Central memory CD8-positive, alpha-beta T cell (primary cell): Measurements from ENCODE around the gene INSC.

Experiments
- ATAC-seq: fragments of 150-1000 bp; cut with Tn5 transposase; replicated peaks from 2 replicates; pipeline ENCODE4 v1.10.0; 2022; ENCODE audit warnings: mild to moderate bottlenecking, moderate FRiP score, moderate number of reproducible peaks; ENCODE audit not compliant: poor library complexity, severe bottlenecking; ENCODE audit errors: extremely low read depth
- DNase-seq, 2 donors: peaks; one replicate each; pipeline ENCODE4 v3.0.0; 2021; ENCODE audit warnings: low spot score in 2 of 2
- H3K27ac Mint-ChIP-seq: one replicate; pipeline ENCODE4 v1.8.0; 2022; ENCODE audit warnings: low read depth, mild to moderate bottlenecking, moderate library complexity, mixed read lengths
- H3K27me3 Mint-ChIP-seq: one replicate; pipeline ENCODE4 v1.8.0; 2022; ENCODE audit warnings: mixed read lengths
- H3K36me3 Mint-ChIP-seq: one replicate; pipeline ENCODE4 v1.8.0; 2022; ENCODE audit warnings: mild to moderate bottlenecking, moderate library complexity, mixed read lengths; ENCODE audit not compliant: insufficient read depth
- H3K4me1 Mint-ChIP-seq: one replicate; pipeline ENCODE4 v1.8.0; 2022; ENCODE audit warnings: mixed read lengths
- H3K4me3 Mint-ChIP-seq: one replicate; pipeline ENCODE4 v1.8.0; 2022; ENCODE audit warnings: mild to moderate bottlenecking, moderate library complexity, mixed read lengths
- H3K9me3 Mint-ChIP-seq: one replicate; pipeline ENCODE4 v1.8.0; 2022; ENCODE audit warnings: mixed read lengths

INSC gene

DNA sequence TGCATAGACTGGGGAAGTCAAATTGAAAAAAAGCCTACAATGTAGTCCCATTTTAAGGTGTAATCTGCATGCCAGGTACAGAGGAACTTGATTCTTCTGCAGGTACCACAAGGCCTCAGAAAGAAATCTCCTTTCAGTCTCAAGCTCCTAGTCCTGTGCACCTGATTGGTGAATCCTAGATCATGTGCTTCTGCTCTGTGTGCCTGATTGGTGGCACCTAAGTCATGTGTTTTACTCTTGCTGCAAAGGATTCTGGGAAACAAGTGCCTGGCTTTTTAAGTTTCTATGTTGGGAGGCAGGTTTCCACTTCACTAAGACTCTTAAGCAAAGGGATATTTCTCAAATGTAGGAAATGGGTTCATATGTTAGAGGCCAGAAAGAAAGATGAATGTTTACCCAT lies 29.1 kb downstream of the INSC start:
- Mint-ChIP-seq H3K27me3 (no peaks in the 10 kb centered on the region), H3K4me3 (no peak overlapping the region), H3K9me3 (no peaks in the 10 kb centered on the region), H3K36me3 (no peaks in the 10 kb centered on the region), H3K27ac (no peak overlapping the region), H3K4me1 (no peaks in the 10 kb centered on the region)
- ATAC-seq (no peak), DNase-seq (no peak)

DNA sequence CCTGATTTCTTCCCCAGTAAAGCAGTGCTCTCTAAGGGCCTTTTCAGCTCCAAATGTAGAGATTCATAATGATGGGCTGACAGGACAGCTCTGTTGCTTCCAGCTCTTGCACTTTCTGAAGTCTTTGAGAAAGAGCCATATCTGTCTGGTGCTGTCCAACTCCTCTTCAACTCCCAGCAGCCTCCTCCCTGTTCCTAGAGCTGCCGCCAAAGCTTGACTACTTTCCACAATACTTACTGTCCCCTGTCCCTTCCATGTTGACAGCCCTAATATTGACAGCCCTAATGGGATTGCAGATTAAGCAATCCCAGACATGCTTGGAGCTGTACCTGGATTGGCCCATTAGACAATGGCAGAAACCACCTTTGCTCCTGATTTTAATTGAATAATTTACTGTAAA lies 29.6 kb downstream of the INSC start:
- no peak for ATAC-seq
- H3K27ac Mint-ChIP-seq: no peak overlapping the region
- no peak for DNase-seq
- no peak overlapping the region for H3K4me3 Mint-ChIP-seq
- H3K27me3 Mint-ChIP-seq: no peaks in the 10 kb centered on the region
- no peaks in the 10 kb centered on the region for H3K9me3 Mint-ChIP-seq
- H3K36me3 Mint-ChIP-seq: no peaks in the 10 kb centered on the region
- no peaks in the 10 kb centered on the region for H3K4me1 Mint-ChIP-seq

DNA sequence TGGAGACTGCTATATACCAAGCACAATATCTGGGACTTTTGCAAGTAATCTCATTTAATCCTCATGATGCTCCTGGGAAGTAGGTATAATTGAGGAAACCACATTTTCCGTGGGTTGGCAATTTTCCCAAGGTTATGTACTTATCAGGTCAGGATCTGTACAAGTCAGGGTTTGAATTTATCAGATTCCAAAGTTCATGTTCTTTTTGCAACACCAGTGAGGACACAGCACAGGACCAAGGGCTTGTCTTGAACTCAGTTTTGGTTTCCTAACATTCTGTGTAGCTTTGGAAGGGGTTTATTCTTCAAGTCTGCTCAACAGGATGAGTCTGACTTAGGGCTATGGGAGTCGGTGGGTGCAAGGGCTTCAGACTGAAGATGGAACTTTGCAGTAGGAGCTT lies 30.4 kb downstream of the INSC start:
- Mint-ChIP-seq H3K4me3 (no peak overlapping the region), H3K36me3 (no peaks in the 10 kb centered on the region), H3K27ac (no peak overlapping the region), H3K27me3 (no peaks in the 10 kb centered on the region), H3K9me3 (no peaks in the 10 kb centered on the region), H3K4me1 (no peaks in the 10 kb centered on the region)
- no peak for ATAC-seq
- DNase-seq: no peak

GRCh38 chr11:15145615-15146014 lies 30.9 kb downstream of the INSC start:
- H3K4me1 Mint-ChIP-seq: peaks cover 4% of the 10 kb centered on the region
- no peaks in the 10 kb centered on the region for H3K9me3 Mint-ChIP-seq
- ATAC-seq: no peak
- H3K4me3 Mint-ChIP-seq: no peak overlapping the region
- no peak overlapping the region for H3K27ac Mint-ChIP-seq
- H3K36me3 Mint-ChIP-seq: no peaks in the 10 kb centered on the region
- DNase-seq: no peak
- H3K27me3 Mint-ChIP-seq: no peaks in the 10 kb centered on the region

GRCh38 chr11:15146271-15147003 lies 31.7 kb downstream of the INSC start:
- H3K27me3 Mint-ChIP-seq: no peaks in the 10 kb centered on the region
- no peak overlapping the region for H3K27ac Mint-ChIP-seq
- H3K9me3 Mint-ChIP-seq: no peaks in the 10 kb centered on the region
- DNase-seq (no peak), ATAC-seq (no peak)
- H3K36me3 Mint-ChIP-seq: no peaks in the 10 kb centered on the region
- no peak overlapping the region for H3K4me3 Mint-ChIP-seq
- H3K4me1 Mint-ChIP-seq: peaks cover 10% of the 10 kb centered on the region

GRCh38 chr11:15148169-15148568 lies 33.4 kb downstream of the INSC start:
- Mint-ChIP-seq H3K4me3 (no peak overlapping the region), H3K9me3 (no peaks in the 10 kb centered on the region), H3K27me3 (no peaks in the 10 kb centered on the region), H3K27ac (no peak overlapping the region), H3K36me3 (no peaks in the 10 kb centered on the region), H3K4me1 (peaks cover 16% of the 10 kb centered on the region)
- no peak for ATAC-seq
- no peak for DNase-seq

- no peak overlapping the region for H3K27ac Mint-ChIP-seq
- H3K36me3 Mint-ChIP-seq: no peaks in the 10 kb centered on the region
- ATAC-seq (no peak), DNase-seq (no peak)
- H3K4me3 Mint-ChIP-seq: no peak overlapping the region
- H3K27me3 Mint-ChIP-seq: no peaks in the 10 kb centered on the region
- peaks cover 16% of the 10 kb centered on the region for H3K4me1 Mint-ChIP-seq
- H3K9me3 Mint-ChIP-seq: no peaks in the 10 kb centered on the region
Observed at GRCh38 chr11:15149050-15149449, 34.3 kb downstream of the INSC start.

DNA sequence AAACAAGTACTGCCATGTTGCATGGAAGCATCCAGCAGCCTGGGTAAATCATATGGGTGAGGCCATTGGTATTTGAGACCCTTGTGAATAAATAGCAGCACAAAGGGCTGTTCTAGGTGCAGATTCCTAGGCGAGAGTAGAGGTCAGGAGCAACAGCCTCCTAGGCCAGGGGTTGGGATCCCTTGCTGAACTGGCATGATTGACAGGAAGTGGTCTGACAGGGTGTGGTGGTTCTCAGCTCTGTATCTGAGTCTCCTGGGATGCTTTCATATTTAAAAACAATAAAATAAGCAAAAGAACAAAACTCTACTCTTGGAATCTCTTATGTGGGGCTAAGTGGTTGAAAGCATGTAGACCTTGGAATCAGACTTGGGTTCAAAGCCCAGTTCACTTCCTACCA lies 35.8 kb downstream of the INSC start:
- no peaks in the 10 kb centered on the region for H3K9me3 Mint-ChIP-seq
- peak overlapping the region; percentile 8 for H3K27ac Mint-ChIP-seq
- no peaks in the 10 kb centered on the region for H3K36me3 Mint-ChIP-seq
- H3K27me3 Mint-ChIP-seq: no peaks in the 10 kb centered on the region
- H3K4me1 Mint-ChIP-seq: peaks cover 16% of the 10 kb centered on the region
- ATAC-seq: no peak
- DNase-seq: no peak
- no peak overlapping the region for H3K4me3 Mint-ChIP-seq

- no peaks in the 10 kb centered on the region for H3K36me3 Mint-ChIP-seq
- H3K27me3 Mint-ChIP-seq: no peaks in the 10 kb centered on the region
- H3K4me1 Mint-ChIP-seq: peaks cover 16% of the 10 kb centered on the region
- no peak for ATAC-seq
- no peak overlapping the region for H3K4me3 Mint-ChIP-seq
- H3K9me3 Mint-ChIP-seq: no peaks in the 10 kb centered on the region
- no peak for DNase-seq
- no peak overlapping the region for H3K27ac Mint-ChIP-seq
Observed at GRCh38 chr11:15153231-15153630, 38.5 kb downstream of the INSC start.

GRCh38 chr11:15157181-15157580 lies 42.5 kb downstream of the INSC start:
- no peak for DNase-seq
- Mint-ChIP-seq H3K9me3 (no peaks in the 10 kb centered on the region), H3K27me3 (no peaks in the 10 kb centered on the region), H3K4me3 (no peak overlapping the region), H3K27ac (no peak overlapping the region), H3K36me3 (no peaks in the 10 kb centered on the region), H3K4me1 (no peaks in the 10 kb centered on the region)
- no peak for ATAC-seq

DNA sequence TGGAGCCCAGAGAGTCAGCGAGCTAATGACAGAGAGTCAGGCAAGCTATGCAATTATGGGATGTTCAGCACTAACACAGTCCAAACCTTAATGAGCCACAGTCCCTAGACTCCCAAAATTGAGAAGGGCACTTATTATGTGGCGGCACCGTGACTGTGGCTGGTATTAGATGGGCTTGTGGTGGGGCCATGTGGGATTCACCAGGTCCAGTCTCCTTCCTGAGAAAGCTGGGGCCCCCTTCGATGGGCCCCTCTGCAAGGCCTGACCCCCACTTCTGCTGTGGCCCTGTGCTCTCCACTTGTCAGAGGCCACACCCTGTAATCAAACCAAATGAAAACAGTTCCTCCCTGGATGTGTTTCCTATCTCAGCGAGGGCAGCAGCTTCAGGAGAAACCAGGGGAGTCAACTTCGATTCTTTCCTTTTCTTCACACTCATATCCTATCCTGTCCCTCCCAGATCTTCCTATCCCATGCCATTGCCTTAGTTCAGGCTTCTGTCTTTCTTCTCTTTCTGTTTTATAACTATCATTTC lies 42.9 kb downstream of the INSC start:
- no peak for ATAC-seq
- DNase-seq: no peak
- Mint-ChIP-seq H3K27ac (no peak overlapping the region), H3K4me3 (no peak overlapping the region), H3K36me3 (no peaks in the 10 kb centered on the region), H3K9me3 (no peaks in the 10 kb centered on the region), H3K4me1 (no peaks in the 10 kb centered on the region), H3K27me3 (no peaks in the 10 kb centered on the region)

DNA sequence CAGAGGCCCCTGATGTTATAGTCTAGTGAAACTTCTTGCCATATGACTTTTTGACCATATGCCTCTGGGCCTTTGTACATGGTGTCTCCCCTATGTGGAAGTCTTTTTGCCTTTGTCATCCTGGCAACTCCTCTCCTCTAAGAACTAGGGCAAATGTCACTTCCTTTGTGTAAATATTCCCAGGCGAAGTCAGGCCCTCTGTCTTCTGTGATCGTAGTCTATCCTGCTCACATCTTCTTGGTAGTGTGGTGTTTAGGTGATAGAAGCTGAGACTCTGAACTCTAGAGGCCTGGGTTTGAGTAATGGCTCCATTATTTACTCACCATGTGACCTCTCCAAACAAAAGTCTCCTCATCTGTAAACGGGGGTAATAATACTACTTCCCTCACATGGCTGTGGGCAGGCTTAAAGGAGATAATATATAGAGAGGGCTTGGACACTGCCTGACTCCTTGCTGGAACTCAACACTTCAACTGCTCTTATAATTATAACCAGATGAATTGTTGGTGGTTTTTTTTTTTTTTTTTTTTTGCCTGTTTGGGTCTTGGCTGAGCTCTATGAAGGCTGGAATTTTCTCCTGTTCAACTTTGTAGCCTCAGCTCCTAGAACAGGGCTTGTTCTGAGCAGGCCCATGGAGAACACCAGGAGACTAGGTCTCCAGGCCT lies 43.8 kb downstream of the INSC start:
- H3K36me3 Mint-ChIP-seq: no peaks in the 10 kb centered on the region

DNA sequence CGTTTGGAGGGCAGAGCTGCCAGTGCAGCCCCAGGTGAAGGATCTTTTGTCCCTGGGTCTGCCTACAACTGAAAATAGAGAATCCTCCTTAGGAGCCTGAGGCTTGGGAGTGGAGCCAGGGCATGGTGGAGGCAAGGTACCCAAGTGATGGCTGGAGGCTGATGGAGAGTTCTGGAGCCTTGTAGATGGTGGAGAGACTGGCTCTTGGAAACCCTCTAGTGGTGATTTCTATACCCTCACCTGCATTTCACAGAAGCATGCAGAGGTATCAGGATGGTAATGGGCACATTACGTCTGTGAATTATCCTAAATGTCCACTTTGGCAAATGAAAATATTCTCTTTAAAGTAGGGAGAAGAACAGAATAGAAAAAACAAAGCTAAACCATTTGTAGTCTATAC lies 44.4 kb downstream of the INSC start:
- Mint-ChIP-seq H3K4me3 (no peak overlapping the region), H3K9me3 (no peaks in the 10 kb centered on the region), H3K27ac (no peak overlapping the region), H3K27me3 (peaks cover 9% of the 10 kb centered on the region), H3K4me1 (no peaks in the 10 kb centered on the region), H3K36me3 (no peaks in the 10 kb centered on the region)
- ATAC-seq (no peak), DNase-seq (no peak)

More for the DNA sequence above, 43.8 kb downstream of the INSC start:
- Mint-ChIP-seq H3K27me3 (peaks cover 3% of the 10 kb centered on the region), H3K4me1 (no peaks in the 10 kb centered on the region), H3K4me3 (no peak overlapping the region), H3K27ac (no peak overlapping the region), H3K9me3 (no peaks in the 10 kb centered on the region)
- ATAC-seq: no peak
- no peak for DNase-seq
